Upper lobe of left lung (tissue), 4 donors: Measurements from ENCODE around the gene CCDC3.

Experiments used
- CTCF ChIP-seq, 6 experiments: fragments of 450-650 bp in 4 of 6; fragments of 200-600 bp in 2 of 6; sonication (generic) in 2 of 6; IDR thresholded peaks; one replicate each; pipeline ENCODE4 v1.5.1; 2016 to 2019; ENCODE audit warnings: antibody characterized with exemption in 6 of 6
- EP300 ChIP-seq, 4 donors: sonication (generic); formaldehyde crosslinking; IDR thresholded peaks; one replicate each; pipeline ENCODE4 v1.5.1; 2017; ENCODE audit warnings: antibody characterized with exemption in 4 of 4, control low read depth in 2 of 4
- POLR2A ChIP-seq, 4 donors: fragments of 450-650 bp; IDR thresholded peaks; one replicate each; pipeline ENCODE4 v1.5.1; 2016 to 2017; ENCODE audit warnings: antibody characterized with exemption in 4 of 4, mild to moderate bottlenecking in 2 of 4
- POLR2AphosphoS5 ChIP-seq, 2 donors: sonication (generic); formaldehyde crosslinking; IDR thresholded peaks; one replicate each; pipeline ENCODE4 v1.5.1; 2017; ENCODE audit warnings: antibody characterized with exemption in 2 of 2

- TF ChIP-seq CTCF (IDR thresholded peaks at IDR 0.05) (no peak), POLR2A (IDR thresholded peaks at IDR 0.05) (no peak), POLR2AphosphoS5 (IDR thresholded peaks at IDR 0.05) (no peak), EP300 (IDR thresholded peaks at IDR 0.05) (no peak)
Observed at GRCh38 chr10:12873172-12873571, 128.3 kb downstream of the CCDC3 start.
